ENCODE results near the gene CACNA1B. TPM values are rescaled to one million over a fixed set of nuclear protein-coding genes. Genes with fewer than 3 reads are reported as not detected.

Gene CACNA1B
- total RNA-seq, 1 experiment from 2014 or later = 1.7 TPM

GRCh38 chr9:137948642-137949041, 71.1 kb downstream of the CACNA1B start:
- H3K79me2 ChIP-seq (ENCODE audit: insufficient read depth, low read length) = no peaks in the 10 kb centered on the region
- CTCF ChIA-PET = no interaction called here
- no peaks in the 10 kb centered on the region for H3K27me3 ChIP-seq (ENCODE audit: insufficient read depth, low read length)
- H3K9me3 ChIP-seq (ENCODE audit: control insufficient read depth in 1 of 2, insufficient read depth in 1 of 2, low read depth in 1 of 2, low read length in 2 of 2) = peaks cover 31 to 34% of the 10 kb centered on the region in 2 experiments; a peak in 3 of 4 replicates
- H3K9me2 ChIP-seq (ENCODE audit: insufficient read depth) = no peaks in the 10 kb centered on the region
- H4K20me1 ChIP-seq (ENCODE audit: insufficient read depth) = no peaks in the 10 kb centered on the region
- H3K4me2 ChIP-seq (ENCODE audit: low read length) = no peak overlapping the region
- no peak overlapping the region for H2AFZ ChIP-seq (ENCODE audit: low read depth, low read length, poor library complexity, severe bottlenecking)
- BruUV-seq (replicated peaks) = no TSS peak
- H3K9ac ChIP-seq (ENCODE audit: low read length) = no peak overlapping the region
- no peak overlapping the region for H3K27ac ChIP-seq (ENCODE audit: low read depth, low read length)
- H3K36me3 ChIP-seq (ENCODE audit: control insufficient read depth in 1 of 2, insufficient read depth in 2 of 2, low read length in 2 of 2) = no peaks in the 10 kb centered on the region
- TF ChIP-seq POLR2AphosphoS5 (IDR thresholded peaks at IDR 0.05; ENCODE audit: low read depth, low read length) (no peak), CBX3 (IDR thresholded peaks at IDR 0.05; ENCODE audit: low read depth) (no peak), SRF (IDR thresholded peaks at IDR 0.05; ENCODE audit: low read depth) (no peak), CEBPB (IDR thresholded peaks at IDR 0.05; ENCODE audit: low read depth) (no peak)
- TF ChIP-seq, protein P1, sequence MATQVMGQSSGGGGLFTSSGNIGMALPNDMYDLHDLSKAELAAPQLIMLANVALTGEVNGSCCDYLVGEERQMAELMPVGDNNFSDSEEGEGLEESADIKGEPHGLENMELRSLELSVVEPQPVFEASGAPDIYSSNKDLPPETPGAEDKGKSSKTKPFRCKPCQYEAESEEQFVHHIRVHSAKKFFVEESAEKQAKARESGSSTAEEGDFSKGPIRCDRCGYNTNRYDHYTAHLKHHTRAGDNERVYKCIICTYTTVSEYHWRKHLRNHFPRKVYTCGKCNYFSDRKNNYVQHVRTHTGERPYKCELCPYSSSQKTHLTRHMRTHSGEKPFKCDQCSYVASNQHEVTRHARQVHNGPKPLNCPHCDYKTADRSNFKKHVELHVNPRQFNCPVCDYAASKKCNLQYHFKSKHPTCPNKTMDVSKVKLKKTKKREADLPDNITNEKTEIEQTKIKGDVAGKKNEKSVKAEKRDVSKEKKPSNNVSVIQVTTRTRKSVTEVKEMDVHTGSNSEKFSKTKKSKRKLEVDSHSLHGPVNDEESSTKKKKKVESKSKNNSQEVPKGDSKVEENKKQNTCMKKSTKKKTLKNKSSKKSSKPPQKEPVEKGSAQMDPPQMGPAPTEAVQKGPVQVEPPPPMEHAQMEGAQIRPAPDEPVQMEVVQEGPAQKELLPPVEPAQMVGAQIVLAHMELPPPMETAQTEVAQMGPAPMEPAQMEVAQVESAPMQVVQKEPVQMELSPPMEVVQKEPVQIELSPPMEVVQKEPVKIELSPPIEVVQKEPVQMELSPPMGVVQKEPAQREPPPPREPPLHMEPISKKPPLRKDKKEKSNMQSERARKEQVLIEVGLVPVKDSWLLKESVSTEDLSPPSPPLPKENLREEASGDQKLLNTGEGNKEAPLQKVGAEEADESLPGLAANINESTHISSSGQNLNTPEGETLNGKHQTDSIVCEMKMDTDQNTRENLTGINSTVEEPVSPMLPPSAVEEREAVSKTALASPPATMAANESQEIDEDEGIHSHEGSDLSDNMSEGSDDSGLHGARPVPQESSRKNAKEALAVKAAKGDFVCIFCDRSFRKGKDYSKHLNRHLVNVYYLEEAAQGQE (IDR thresholded peaks at IDR 0.05; ENCODE audit: low read depth) = no peak
- POLR2A ChIA-PET = no interaction called here
- H3K4me3 ChIP-seq (replicated peaks in 1 of 2; ENCODE audit: low read depth in 1 of 2, low read length in 2 of 2) = no peak overlapping the region
- DNase-seq (ENCODE audit: low read depth, low spot score) = no peak
- no peaks in the 10 kb centered on the region for H3K4me1 ChIP-seq (ENCODE audit: control insufficient read depth in 1 of 2, insufficient read depth in 2 of 2, low read length in 2 of 2)
- intact Hi-C loops (cut with micrococcal nuclease) = no loop called here
- ATAC-seq = no peak
- RAD21 ChIA-PET (ENCODE audit: low non-redundant PET in 1 of 2, low total read pairs in 2 of 2, uncharacterized antibody in 2 of 2, unreplicated experiment in 2 of 2) = no interaction called here

DNA sequence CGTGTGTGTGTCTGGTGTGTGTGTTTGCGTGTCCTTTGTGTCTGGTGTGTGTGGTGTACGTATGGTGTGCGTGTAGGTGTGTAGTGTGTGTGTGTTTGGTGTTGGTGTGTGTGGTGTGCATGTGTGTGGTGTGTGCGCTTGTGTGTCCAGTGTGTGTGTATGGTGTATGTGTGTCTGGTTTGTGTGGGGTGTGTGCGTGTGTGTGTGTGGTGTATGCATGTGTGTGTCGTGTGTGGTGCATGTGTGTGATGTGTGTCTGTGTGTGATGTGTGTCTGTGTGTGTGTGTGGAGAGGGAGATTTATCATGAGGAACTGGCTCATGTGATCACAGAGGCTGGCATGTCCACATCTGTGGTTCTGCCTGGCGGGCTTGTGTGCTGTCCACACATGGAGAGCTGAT, 71.7 kb downstream of the CACNA1B start:
- H3K9ac ChIP-seq (ENCODE audit: low read length) = no peak overlapping the region
- no peaks in the 10 kb centered on the region for H4K20me1 ChIP-seq (ENCODE audit: insufficient read depth)
- no peak overlapping the region for H2AFZ ChIP-seq (ENCODE audit: low read depth, low read length, poor library complexity, severe bottlenecking)
- RAD21 ChIA-PET (ENCODE audit: low non-redundant PET in 1 of 2, low total read pairs in 2 of 2, uncharacterized antibody in 2 of 2, unreplicated experiment in 2 of 2) = no interaction called here
- H3K27ac ChIP-seq (ENCODE audit: low read depth, low read length) = no peak overlapping the region
- H3K4me2 ChIP-seq (ENCODE audit: low read length) = no peak overlapping the region
- POLR2A ChIA-PET = no interaction called here
- no peaks in the 10 kb centered on the region for H3K9me2 ChIP-seq (ENCODE audit: insufficient read depth)
- ATAC-seq (no peak), DNase-seq (ENCODE audit: low read depth, low spot score) (no peak)
- peaks cover 29% of the 10 kb centered on the region in 2 experiments; a peak in 3 of 4 replicates for H3K9me3 ChIP-seq (ENCODE audit: control insufficient read depth in 1 of 2, insufficient read depth in 1 of 2, low read depth in 1 of 2, low read length in 2 of 2)
- intact Hi-C loops (cut with micrococcal nuclease) = no loop called here
- no peaks in the 10 kb centered on the region for H3K79me2 ChIP-seq (ENCODE audit: insufficient read depth, low read length)
- H3K36me3 ChIP-seq (ENCODE audit: control insufficient read depth in 1 of 2, insufficient read depth in 2 of 2, low read length in 2 of 2) = no peaks in the 10 kb centered on the region
- no TSS peak for BruUV-seq (replicated peaks)
- no peaks in the 10 kb centered on the region for H3K4me1 ChIP-seq (ENCODE audit: control insufficient read depth in 1 of 2, insufficient read depth in 2 of 2, low read length in 2 of 2)
- CTCF ChIA-PET = no interaction called here
- H3K27me3 ChIP-seq (ENCODE audit: insufficient read depth, low read length) = no peaks in the 10 kb centered on the region
- H3K4me3 ChIP-seq (replicated peaks in 1 of 2; ENCODE audit: low read depth in 1 of 2, low read length in 2 of 2) = no peak overlapping the region
- TF ChIP-seq, protein P1 (IDR thresholded peaks at IDR 0.05; ENCODE audit: low read depth) = no peak
- no peak for TF ChIP-seq RAD21 (IDR thresholded peaks at IDR 0.05; ENCODE audit: low read depth)
- no peak for TF ChIP-seq FOSL1 (IDR thresholded peaks at IDR 0.05; ENCODE audit: low read depth)
- no peak for TF ChIP-seq EZH2phosphoT487 (IDR thresholded peaks at IDR 0.05; ENCODE audit: borderline replicate concordance)
- TF ChIP-seq SIN3A (IDR thresholded peaks at IDR 0.05; ENCODE audit: low read depth) = no peak
- no peak for TF ChIP-seq JUND (IDR thresholded peaks at IDR 0.05)
- TF ChIP-seq ZFX (IDR thresholded peaks at IDR 0.05) = no peak
- no peak for TF ChIP-seq SRF (IDR thresholded peaks at IDR 0.05; ENCODE audit: low read depth)
- TF ChIP-seq MAX (IDR thresholded peaks at IDR 0.05) = no peak
- no peak for TF ChIP-seq ELF1 (IDR thresholded peaks at IDR 0.05; ENCODE audit: borderline replicate concordance, low read depth)
- TF ChIP-seq SP1 (IDR thresholded peaks at IDR 0.05; ENCODE audit: low read depth) = no peak
